NCI-H146 (cell line): ENCODE measurements around the gene UBE2E2.

Experiments used
- DNase-seq: peaks from one replicate; lab custom pipeline; 2025; lab: John Stamatoyannopoulos, UW

Gene UBE2E2

DNA sequence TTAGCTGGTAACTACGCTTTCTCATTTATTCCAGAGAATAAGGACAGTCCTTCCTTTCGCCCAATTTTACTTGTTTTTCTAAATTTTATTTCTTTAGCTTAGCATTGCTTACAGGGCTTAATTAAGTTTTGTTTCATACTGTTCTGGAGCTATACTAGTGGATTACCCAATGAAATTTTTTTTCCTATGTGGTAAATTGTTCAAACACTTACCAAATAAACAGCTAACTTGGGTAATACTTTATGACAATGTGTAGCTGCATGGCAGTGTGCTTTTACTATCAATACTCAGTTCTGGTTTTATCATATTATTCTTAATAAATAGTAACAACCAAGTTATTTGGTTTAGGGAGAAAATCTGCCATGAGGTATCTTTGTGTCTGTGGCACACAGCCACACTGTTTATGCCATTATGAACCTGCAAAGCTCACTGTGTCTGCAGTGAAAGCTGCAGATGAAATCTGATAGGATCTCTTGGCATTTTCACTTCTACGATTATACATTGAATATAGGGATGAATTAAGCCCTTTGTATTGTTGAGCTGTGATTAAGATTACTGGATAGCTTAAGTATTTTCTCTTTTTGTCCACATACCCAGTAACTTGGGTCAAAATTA lies 37.2 kb downstream of the UBE2E2 start:
- DNase-seq: no peak

DNA sequence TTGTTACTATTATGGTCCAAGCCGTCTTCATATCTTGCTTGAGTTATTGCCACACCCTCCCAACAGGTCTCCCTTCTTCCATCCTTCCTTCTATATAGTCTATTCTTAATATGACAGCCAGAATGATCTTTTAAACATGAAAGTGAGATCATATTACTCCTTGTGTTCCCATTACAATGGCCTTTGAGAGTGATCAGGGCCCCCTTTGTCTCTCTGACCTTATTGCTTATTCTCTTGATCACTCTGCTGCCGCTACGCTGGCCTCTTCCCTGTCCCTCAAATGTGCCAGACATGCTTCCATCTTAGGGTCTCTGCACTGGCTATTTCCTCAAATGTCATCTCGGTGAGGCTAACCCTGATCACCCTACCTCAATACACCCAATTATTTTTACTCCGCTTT lies 38.1 kb downstream of the UBE2E2 start:
- no peak for DNase-seq

DNA sequence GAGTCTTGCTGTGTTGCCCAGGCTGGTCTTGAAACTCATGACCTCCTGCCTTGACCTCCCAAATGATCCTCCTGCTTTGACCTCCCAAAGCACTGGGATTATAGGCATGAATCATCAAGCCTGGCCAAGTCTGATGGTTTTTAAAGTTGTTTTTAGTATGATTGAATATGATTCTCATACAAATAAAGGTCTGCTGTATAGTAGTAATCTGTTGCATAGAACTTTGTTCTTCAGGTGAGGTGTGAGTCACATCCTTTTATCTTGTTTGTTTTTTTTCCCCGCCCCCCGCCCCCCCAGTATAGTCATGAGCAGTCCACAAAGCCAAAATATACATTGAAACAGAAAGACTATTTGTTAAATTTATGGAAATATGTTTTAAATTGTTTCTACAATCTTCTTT lies 39.0 kb downstream of the UBE2E2 start:
- DNase-seq: no peak

DNA sequence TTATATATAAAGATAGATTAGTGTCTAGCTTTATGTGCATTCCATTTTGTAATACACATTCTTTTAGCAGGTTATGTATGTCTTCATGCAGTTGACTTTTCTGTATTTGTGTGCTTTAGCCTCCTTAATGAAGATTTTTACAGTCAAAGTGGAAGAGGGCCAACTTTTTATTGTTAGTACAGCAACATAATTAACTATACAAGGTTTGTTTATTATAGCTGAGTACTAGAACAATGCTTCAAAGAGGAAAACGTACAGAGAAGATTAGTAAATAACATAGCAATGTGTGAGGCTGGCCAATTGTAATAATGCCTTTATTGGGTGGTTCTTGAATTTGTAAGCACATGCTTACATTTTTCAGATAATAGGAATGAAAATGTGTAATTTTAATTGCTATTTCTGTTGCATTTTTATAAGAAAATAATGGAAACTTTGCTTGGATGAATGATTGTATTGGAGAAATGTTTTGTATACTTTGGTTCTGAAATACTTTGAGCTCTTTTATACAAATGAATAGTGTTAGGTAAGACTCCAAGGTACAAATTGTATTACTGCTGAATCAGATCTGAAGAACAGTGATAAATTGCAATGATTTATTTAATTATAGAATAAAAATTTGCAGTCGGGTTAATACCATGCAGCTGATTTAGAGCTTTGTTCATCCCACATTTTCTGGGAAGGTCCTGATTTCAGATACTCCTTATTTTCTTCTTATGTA lies 41.4 kb downstream of the UBE2E2 start:
- DNase-seq: no peak

DNA sequence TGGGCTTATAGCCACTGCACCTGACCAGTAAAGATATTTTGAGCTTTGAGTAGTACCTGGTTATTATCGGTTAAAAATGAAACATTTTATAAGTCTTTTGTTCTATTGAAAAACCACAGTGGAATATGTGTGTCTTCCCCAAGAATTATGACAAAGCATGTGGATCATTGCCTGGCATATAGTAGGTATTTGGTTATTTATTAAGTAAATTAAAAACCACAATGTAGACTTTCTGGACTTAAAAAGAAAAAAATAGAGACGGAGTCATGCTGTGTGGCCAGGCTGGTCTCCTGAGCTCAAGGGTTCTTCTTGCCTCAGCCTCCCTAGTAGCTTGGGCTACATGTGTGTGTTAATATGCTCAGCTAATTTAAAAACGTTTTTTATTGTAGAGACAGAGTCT lies 43.5 kb downstream of the UBE2E2 start:
- DNase-seq: no peak

DNA sequence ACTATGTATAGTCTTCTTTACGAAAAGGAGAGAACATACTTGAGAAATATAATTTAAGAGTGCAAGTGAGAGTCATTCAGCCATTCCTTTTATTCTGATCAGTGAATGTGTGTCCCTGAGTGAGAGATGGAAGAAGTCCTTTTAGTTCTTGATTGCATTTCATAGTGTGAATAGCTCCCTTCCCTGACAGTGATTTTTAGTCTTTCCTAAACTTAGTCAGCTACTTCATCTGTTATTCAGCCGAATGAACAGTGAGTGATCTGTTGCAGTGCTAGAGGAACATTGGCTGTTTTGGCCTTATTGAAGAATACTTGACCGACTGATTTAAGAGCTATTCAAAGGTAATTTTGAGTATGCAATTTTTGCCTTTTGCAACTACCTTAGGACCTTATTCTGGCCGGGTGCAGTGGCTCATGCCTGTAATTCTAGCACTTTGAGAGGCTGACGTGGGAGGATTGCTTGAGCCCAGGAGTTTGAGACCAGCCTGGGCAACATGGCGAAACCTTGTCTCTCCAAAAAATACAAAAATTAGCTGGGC lies 45.5 kb downstream of the UBE2E2 start:
- DNase-seq: no peak

DNA sequence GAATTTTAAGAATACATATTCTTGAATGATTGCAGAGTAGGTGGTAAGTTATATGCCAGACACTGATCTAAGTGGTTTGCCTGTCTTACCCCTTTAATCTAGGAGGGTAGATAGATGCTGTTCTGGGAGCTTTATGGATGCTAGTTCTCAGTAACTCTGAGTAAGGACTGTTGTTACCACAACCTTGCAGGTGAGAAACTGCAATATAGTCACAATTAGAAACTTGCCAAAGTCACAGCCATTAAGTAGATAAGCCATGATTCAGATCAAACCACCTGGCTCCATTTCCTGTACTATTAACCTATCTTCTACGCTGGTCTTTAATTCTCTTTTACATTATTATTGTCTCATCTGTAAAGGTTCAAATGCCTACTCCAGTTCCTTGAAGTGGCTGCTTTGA lies 46.8 kb downstream of the UBE2E2 start:
- DNase-seq: no peak

DNA sequence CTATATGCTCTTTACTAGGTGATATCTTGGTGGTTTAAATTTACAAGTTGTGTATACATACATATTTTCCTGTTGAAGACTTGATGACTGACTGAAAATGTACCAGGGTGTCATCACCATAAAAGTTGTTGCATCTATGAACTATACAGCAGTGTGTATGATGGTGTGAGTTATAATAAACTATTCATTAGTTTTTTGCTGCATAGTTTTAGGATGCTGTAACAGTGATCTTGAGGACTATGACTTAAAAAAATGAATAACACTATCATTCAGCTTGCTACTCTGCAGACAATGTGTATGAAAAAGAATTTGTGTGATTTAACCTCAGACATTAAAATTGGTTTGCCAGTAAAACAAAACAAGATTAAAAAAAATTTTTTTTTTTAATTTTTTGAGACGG lies 49.0 kb downstream of the UBE2E2 start:
- no peak for DNase-seq

DNA sequence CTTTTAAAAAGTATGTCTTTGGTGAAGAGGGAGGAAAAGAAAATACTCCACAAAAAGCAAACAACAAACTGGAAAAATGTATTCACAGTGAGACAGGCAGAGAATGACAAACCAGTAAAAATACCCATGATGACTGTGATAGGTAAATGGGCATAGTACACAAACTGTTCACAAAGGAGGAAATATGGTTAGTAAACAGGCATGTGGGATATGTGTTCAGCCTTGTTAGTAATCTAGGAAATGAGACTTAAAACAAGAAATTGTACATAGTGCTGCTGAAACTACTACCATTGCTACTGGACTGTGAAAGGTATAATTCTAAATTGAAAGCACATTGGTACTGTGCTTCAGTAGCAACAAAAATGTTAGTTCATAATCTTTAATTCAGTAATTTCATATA lies 50.1 kb downstream of the UBE2E2 start:
- no peak for DNase-seq

DNA sequence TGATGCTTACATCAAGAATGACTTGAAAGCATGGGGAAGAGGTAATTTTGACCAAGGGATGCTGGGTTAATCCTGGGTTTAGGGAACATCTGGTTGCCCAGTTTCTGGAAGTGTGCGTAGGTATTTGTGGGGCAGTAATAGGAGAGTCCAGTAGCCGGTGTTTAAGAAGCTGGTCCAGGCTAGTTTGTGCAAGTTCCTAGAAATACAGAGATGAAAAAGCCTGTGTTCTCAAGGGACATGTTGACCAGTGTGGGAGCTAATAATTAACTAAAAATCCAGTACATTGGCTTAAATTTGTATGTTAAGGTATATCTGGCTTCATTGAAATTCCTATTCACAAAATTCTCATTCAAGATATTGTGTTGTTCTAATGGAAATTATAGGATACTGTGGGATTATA lies 51.2 kb downstream of the UBE2E2 start:
- DNase-seq: no peak

DNA sequence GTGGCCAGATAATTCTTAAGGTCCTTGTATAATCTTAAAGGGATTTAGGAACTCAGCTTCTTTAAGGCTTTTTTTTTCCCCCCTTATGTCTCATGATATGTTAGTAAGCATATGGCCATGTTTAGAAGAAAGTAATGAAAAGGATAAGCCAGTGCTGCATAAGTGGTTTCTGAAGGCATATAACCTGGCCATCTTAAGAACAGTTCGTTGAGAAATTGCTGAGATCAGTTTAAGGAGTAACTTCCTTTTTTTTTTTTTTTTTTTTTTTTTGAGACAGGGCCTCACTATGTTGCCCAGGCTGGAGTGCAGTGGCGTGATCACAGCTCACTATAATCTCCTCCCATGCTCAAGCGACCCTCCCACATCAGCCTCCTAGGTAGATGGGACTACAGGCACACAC lies 51.7 kb downstream of the UBE2E2 start:
- DNase-seq: no peak

DNA sequence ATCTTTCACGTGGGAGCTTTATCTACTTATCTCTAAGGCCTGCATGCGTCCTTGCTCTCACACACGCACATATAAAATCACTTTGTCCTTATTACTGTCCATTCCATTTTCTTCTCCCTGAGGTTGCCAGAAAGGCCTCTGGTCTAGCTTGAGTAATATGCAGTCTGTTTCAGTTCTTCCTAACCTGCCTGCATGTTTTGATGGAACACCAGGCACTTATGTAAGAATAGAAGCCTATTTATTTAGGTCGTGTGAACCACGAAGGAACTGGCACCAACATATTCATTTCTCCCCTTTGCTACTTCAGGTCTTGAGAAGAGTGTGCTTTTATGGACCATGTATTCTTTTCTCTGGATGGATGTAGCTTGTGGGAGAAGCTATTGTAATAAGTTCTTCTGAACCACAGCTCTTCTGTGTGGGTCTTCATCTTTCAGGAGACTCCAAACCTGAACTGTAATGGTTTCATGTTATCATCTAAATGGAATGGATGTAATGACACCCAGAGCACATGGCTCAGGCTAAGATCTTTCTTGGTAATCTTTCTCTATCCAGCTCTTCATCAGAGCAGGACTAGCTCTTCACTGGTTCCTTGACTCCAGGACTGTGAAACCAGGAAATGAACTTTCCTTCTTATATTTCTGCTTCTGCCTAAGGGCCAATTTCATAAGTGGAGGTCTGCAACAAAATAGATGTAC lies 53.8 kb downstream of the UBE2E2 start:
- DNase-seq: no peak

DNA sequence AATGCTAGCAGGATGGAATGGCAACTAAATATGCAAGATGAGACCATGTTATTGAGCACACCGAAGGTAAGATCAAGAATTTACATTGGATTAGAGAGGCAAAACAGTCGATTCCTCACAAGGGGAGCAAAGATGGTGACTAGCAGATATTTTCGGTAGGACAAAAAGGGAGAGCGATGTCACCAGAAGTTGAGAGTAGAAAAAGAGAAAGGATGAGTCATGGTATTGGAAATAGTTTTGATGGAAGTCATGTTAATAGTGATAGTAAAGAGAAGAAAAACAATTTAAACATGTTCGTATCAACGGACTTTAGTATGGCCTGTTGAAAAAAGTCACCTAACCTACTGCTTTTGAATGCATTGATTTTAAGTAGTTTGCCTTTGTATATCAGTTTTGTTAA lies 55.0 kb downstream of the UBE2E2 start:
- DNase-seq: no peak

DNA sequence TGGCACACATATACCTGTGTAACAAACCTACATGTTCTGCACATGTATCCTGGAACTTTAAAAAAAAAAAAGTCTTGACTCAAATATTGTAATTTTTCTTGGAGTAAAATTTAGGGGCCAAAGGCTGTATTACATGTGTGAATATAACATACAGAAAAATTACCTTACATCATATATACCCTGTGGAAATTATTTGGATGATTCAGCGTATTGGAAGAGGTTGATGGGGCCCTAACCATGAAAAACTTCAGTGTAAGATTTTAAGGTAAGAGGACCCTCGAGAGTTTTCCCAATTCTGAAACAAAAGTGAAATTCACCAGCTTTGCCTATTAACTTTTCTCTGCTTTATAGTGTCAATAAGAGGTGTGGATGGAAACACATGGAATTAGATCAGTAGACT lies 56.4 kb downstream of the UBE2E2 start:
- DNase-seq: no peak

DNA sequence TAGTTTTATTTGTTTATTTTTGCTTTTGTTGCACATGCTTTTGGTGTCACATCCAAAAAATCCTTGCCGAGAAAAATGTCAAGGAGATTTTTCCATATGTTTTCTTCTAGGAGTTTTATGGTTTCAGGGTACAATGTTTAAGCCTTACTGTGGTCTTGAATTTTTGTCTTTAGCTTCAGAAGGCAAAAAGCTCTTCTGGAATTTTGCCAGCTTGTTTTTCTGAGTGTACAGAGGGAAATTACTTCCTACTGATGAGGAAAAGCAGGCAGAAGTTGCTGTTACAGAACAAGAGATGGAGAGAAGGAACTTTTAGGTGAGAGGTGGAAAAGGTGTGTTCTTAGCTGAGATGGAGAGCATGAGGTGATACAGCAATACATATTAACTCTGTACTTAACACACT lies 59.6 kb downstream of the UBE2E2 start:
- DNase-seq: no peak

DNA sequence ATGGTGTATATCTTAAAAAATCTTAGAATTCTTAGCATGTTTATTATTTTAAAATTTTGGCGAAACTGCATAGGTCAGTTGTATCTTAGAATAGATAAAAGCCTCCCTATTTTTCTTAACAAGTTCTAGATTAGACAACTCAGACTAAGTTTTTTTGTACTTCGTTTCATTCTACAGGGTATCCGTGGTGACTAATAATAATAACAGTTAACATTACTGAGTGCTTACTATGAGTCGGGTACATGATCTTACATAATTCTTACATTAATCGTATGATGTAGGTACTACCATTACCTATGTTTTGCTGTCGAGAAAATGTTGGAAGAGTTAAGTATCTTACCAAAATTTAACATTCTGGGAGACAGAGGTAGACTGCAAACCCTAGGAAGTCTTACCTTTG lies 60.7 kb downstream of the UBE2E2 start:
- DNase-seq: no peak

DNA sequence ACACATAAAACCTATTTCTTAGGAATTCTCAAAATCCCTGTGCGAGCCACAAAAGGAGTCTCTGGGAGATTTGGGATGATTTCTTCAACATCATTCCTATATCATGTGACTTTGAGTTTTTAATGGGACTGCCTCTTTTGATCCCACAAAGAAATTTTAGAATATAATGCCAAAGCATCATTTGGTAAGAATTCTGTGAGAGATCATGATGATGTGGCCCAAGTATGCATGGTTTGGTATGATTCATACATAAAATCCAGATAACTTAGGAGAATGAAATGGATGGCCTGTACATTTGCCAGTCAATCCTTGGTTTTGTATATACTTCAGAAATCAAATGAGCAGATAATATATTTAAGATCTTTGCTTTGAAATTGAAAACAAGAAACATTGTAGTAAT lies 61.3 kb downstream of the UBE2E2 start:
- DNase-seq: no peak

DNA sequence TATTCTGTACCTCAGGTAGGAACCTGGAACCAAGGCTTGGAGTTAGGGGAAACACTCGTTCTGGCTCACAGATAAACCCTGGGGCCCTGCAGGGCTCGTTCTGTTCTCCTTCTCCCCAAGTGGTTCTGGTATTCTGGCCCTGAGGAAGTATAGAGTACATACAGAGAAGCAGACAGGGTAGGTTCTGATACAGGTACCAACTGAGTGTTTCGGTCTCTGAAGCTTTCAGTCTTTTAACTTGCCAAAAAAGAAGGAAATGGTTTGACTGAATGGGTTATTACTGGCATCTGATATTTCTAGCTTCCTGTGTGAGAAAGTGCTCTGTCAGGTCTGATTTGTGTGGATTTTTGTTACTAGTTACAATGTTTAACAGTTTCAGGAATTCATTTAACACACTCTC lies 67.3 kb downstream of the UBE2E2 start:
- DNase-seq: no peak

DNA sequence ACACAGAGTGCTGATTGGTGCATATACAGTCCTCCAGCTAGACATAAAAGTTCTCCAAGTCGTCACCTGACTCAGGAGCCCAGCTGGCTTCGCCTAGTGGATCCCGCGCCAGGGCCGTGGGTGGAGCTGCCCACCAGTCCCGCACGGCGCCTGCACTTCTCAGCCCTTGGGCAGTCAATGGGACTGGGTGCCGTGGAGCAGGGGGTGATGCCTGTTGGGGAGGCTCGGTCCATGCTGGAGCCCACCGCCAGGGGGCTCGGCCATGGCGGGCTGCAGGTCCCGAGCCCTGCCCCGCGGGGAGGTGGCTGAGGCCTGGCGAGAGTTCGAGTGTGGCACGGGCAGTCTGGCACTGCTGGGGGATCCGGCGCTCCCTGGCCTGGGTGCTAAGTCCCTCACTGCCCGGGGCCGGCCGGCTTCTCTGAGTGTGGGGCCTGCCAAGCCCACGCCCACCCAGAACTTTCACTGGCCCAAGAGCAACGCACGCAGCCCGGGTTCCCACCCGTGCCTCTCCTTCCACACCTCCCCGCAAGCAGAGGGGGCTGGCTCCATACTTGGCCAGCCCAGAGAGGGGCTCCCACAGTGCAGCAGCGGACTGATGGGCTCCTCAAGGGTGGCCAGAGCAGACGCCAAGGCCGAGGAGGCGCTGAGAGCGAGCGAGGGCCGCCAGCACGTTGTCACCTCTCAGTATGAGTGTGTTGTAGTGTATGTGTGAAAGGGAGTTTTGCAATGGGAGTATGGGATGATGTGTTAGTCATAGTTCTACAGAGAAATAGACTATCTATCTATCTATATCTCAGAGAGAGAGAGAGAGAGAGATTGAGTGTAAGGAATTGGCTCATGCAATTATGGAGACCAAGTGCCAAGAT lies 69.0 kb downstream of the UBE2E2 start:
- DNase-seq: no peak

DNA sequence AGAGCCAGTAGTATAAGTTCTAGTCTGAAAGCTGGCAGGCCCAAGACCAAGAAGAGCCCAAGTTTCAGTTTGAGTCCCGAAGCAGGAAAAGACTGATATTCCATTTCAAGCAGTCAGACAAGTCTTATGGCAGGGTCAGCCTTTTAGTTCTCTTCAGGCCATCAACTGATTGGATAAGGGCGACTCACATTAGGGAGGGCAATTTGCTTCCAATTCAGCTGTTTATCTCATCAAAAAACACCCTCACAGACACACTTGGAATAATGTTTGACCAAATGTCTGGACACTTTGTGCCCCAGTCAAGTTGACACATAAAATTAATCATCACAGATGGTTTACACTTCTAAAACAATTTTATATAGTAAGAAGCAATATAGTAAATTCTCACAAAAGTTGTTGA lies 69.7 kb downstream of the UBE2E2 start:
- no peak for DNase-seq

DNA sequence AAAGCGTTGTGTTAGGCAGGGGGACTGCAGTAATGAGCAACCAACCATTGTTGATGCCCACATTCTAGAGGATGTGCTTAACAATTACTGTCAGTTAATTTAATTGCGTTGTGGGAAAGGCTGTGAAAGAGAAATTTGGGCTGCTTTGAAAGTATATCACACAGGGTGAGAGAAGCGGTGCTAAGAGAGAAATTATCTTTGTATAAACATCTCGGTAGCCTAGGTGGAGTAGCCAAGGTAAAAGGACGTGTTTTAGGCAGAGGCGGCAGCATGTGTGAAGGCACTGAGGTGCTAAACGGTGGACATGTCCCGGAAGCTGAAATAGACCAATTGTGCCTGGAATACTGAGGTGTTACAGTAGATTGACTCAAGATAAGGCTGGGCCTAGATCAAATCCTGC lies 71.9 kb downstream of the UBE2E2 start:
- DNase-seq: no peak

DNA sequence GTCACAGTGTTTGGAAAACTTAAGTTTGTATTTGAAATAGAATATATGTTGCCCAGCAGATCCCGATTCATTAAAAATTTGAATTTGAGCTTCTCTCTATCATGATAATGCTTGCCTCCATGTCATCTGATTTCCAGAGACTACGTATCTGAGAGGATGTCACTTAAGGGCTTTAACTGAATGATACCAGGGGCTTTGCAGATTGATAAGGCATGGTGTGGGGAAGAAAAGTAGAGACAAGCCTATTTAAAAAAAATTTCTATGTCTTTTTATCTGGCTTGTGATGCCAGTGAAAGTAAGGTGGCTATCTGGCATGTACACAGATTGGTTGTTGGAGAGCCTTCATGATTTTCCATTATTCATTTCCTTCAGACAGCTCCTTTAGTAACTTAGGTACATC lies 72.7 kb downstream of the UBE2E2 start:
- no peak for DNase-seq
